Fibroblast of lung (primary cell): ENCODE measurements around the gene HSD17B3. TPM values are rescaled to one million over a fixed set of nuclear protein-coding genes. Genes with fewer than 3 reads are reported as not detected.

ENCODE experiments used
- DNase-seq, 2 donors: peaks; one replicate each; pipeline versions ENCODE4 v3.0.0 to v3.0.0-alpha.2; 2010; ENCODE audit warnings: low read depth in 2 of 2
- H2AFZ ChIP-seq: 2 replicates; pipeline ENCODE4 v1.5.1; 2012; ENCODE audit warnings: low read length, control low read depth, inconsistent platforms
- H3K27ac ChIP-seq: 2 replicates; pipeline ENCODE4 v1.5.1; 2011; ENCODE audit warnings: low read length, control low read depth; ENCODE audit not compliant: insufficient read depth
- H3K27me3 ChIP-seq: 2 replicates; pipeline ENCODE4 v1.5.1; 2011; ENCODE audit warnings: mild to moderate bottlenecking, low read length; ENCODE audit not compliant: control insufficient read depth, insufficient read depth
- H3K36me3 ChIP-seq: 2 replicates; pipeline ENCODE4 v1.5.1; 2011; ENCODE audit warnings: low read length; ENCODE audit not compliant: control insufficient read depth, insufficient read depth
- H3K4me1 ChIP-seq: 2 replicates; pipeline ENCODE4 v1.5.1; 2011; ENCODE audit warnings: low read length; ENCODE audit not compliant: control insufficient read depth, insufficient read depth; ENCODE audit errors: extremely low read depth
- H3K4me2 ChIP-seq: 2 replicates; pipeline ENCODE4 v1.5.1; 2011; ENCODE audit warnings: low read length, control low read depth; ENCODE audit not compliant: insufficient read depth; ENCODE audit errors: extremely low read depth
- H3K4me3 ChIP-seq, 4 experiments: fragments of 200-600 bp in 1 of 4; sonication (generic) in 1 of 4; replicated peaks in 1 of 4; 2 replicates each; pipeline ENCODE4 v1.5.1; 2011 to 2016; ENCODE audit warnings: low read length in 4 of 4, low read depth in 3 of 4, mild to moderate bottlenecking in 3 of 4, control low read depth in 2 of 4, inconsistent platforms in 1 of 4, mixed read lengths in 1 of 4; ENCODE audit not compliant: insufficient read depth in 1 of 4; ENCODE audit errors: control extremely low read depth in 1 of 4
- H3K79me2 ChIP-seq: 2 replicates; pipeline ENCODE4 v1.5.1; 2012; ENCODE audit warnings: mild to moderate bottlenecking, low read length, inconsistent platforms; ENCODE audit not compliant: control insufficient read depth, insufficient read depth
- H3K9ac ChIP-seq: 2 replicates; pipeline ENCODE4 v1.5.1; 2011; ENCODE audit warnings: mild to moderate bottlenecking, low read length, control low read depth; ENCODE audit not compliant: insufficient read depth
- H3K9me3 ChIP-seq: 2 replicates; pipeline ENCODE4 v1.5.1; 2012; ENCODE audit warnings: low read depth, low read length; ENCODE audit not compliant: control insufficient read depth, insufficient read depth
- H4K20me1 ChIP-seq: 2 replicates; pipeline ENCODE4 v1.5.1; 2011; ENCODE audit warnings: low read length; ENCODE audit not compliant: control insufficient read depth, insufficient read depth; ENCODE audit errors: extremely low read depth
- CTCF ChIP-seq, 2 donors: IDR thresholded peaks in 1 of 2; conservative IDR thresholded peaks in 1 of 2; 1 replicate in 1 of 2; 2 replicates in 1 of 2; pipeline ENCODE4 v1.5.1; 2011 to 2012; ENCODE audit warnings: low read length in 2 of 2, control low read depth in 1 of 2, inconsistent platforms in 1 of 2, low read depth in 1 of 2, mild to moderate bottlenecking in 1 of 2
- EZH2 ChIP-seq: IDR thresholded peaks from 2 replicates; pipeline ENCODE4 v1.5.1; 2012; ENCODE audit warnings: low read length, control low read depth, mild to moderate bottlenecking; ENCODE audit errors: missing control alignments
- polyA plus RNA-seq, 2 donors: library from polyadenylated mRNA; depleted of rRNA in 1 of 2; stranded (reverse) in 1 of 2; unstranded in 1 of 2; fragments of >200 nt; gene quantifications; 2 replicates each; pipeline ENCODE4 v1.2.1, GENCODE V29; 2011 to 2012; ENCODE audit warnings: missing spikeins in 1 of 2
- total RNA-seq: library from RNA; depleted of rRNA; stranded (reverse); fragments of >200 nt; gene quantifications from 2 replicates; pipeline ENCODE4 v1.2.1, GENCODE V29; 2014

HSD17B3 gene
- total and polyA plus RNA-seq, 2 donors (not counting 1 experiment from before 2014, with no cell fraction given) = 0.17 TPM; not detected in 1

DNA sequence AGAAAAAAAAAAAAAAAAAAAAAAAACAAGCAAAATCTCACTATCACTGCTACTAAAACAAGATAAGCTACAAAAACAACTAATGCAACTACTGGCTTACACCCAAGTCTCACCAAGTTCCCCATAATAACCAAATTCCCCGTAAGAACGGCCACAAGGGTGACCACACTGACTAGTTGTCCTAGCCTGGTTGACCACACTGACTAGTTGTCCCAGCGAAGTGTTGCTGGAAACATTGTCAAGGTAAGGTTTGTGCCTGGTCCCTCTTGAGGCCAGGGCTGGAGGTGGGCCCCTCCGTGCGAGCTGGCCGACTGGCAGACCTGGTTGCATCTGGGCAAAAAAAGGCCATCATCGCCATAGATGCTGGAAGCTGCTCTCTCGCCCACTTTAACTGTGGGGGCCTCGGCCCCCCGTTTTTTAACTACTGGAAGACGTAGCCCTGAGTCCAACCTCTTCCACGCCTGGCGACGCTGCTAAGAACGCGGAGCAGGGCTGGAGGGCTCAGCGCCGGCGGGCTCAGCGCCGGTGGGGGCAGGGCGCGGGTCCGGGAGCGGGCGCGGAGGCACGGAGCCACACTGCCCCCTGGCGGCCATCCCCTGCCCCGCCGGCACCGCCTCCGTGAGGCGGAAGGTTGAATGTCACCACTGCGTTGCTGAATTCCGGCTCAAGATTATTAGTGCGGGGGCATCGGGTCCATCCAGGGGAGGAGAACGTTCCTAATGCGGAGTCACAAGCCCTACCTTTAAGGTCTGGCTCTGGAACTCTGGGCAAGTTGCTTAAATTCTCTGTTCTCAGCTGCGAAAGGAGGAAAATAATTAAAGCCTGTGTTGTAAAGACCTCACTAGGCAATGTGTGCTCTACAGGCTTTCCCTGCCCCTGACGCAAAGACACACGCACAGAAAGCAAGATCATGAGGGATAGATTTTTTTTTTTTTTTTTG is 84.0 kb downstream of the HSD17B3 start:
- H3K4me1 ChIP-seq = peaks cover 3% of the 10 kb centered on the region
- peak overlapping the region; percentile 88 for H3K4me2 ChIP-seq
- no peak overlapping the region for H3K27ac ChIP-seq
- H3K79me2 ChIP-seq = no peaks in the 10 kb centered on the region
- H3K27me3 ChIP-seq = peaks cover 3% of the 10 kb centered on the region
- H3K9me3 ChIP-seq = no peaks in the 10 kb centered on the region
- DNase-seq = peak; percentile 25 to 73
- no peaks in the 10 kb centered on the region for H4K20me1 ChIP-seq
- peak overlapping the region; percentile 67 for H2AFZ ChIP-seq
- no peak overlapping the region for H3K9ac ChIP-seq
- no peak for TF ChIP-seq EZH2
- TF ChIP-seq CTCF (conservative IDR thresholded peaks at IDR 0.05 in 1 of 2, IDR thresholded peaks at IDR 0.05 in 1 of 2; ENCODE audit: low read depth in 1 of 2, low read length in 2 of 2) = peak; percentile 72 to 96
- peak overlapping the region in 3 of 4 experiments; percentile 22 to 35 (median 27) for H3K4me3 ChIP-seq
- no peaks in the 10 kb centered on the region for H3K36me3 ChIP-seq

GRCh38 chr9:96217294-96217707 is 84.7 kb downstream of the HSD17B3 start:
- Histone ChIP-seq H3K27ac (no peak overlapping the region), H4K20me1 (no peaks in the 10 kb centered on the region), H3K4me2 (no peak overlapping the region), H3K4me3 (no peak overlapping the region), H3K4me1 (peaks cover 3% of the 10 kb centered on the region), H2AFZ (no peak overlapping the region), H3K79me2 (no peaks in the 10 kb centered on the region), H3K9me3 (no peaks in the 10 kb centered on the region), H3K36me3 (no peaks in the 10 kb centered on the region), H3K9ac (no peak overlapping the region), H3K27me3 (peaks cover 3% of the 10 kb centered on the region)
- DNase-seq = peak in 1 of 2 donors; percentile 35
- no peak for TF ChIP-seq EZH2
- no peak for TF ChIP-seq CTCF (conservative IDR thresholded peaks at IDR 0.05 in 1 of 2, IDR thresholded peaks at IDR 0.05 in 1 of 2; ENCODE audit: low read depth in 1 of 2, low read length in 2 of 2)

GRCh38 chr9:96216583-96216982 is 85.4 kb downstream of the HSD17B3 start:
- TF ChIP-seq EZH2 = no peak
- TF ChIP-seq CTCF (conservative IDR thresholded peaks at IDR 0.05 in 1 of 2, IDR thresholded peaks at IDR 0.05 in 1 of 2; ENCODE audit: low read depth in 1 of 2, low read length in 2 of 2) = no peak
- H2AFZ ChIP-seq = no peak overlapping the region
- H3K4me1 ChIP-seq = peaks cover 3% of the 10 kb centered on the region
- no peaks in the 10 kb centered on the region for H3K79me2 ChIP-seq
- no peaks in the 10 kb centered on the region for H4K20me1 ChIP-seq
- H3K9me3 ChIP-seq = no peaks in the 10 kb centered on the region
- no peak for DNase-seq
- no peak overlapping the region for H3K4me3 ChIP-seq
- H3K4me2 ChIP-seq = no peak overlapping the region
- H3K27me3 ChIP-seq = peaks cover 3% of the 10 kb centered on the region
- H3K27ac ChIP-seq = no peak overlapping the region
- no peak overlapping the region for H3K9ac ChIP-seq
- no peaks in the 10 kb centered on the region for H3K36me3 ChIP-seq
